CD4-positive, alpha-beta T cell treated with Interleukin-6 for 4 hours (primary cell): ENCODE results near the gene CYTH1.
A peak's percentile ranks its signal among the peaks of the same experiment; 100 is the strongest.

Source experiments
- DNase-seq: peaks from one replicate; pipeline ENCODE4 v3.0.0-alpha.2; 2020; ENCODE audit warnings: mixed read lengths

Gene CYTH1

GRCh38 chr17:78731904-78732303 is 50.2 kb downstream of the CYTH1 start:
- no peak for DNase-seq

- no peak for DNase-seq
These were observed 52.4 kb downstream of the CYTH1 start for GRCh38 chr17:78729641-78730040.

GRCh38 chr17:78728495-78728894 is 53.6 kb downstream of the CYTH1 start:
- no peak for DNase-seq

- no peak for DNase-seq
These were observed 54.4 kb downstream of the CYTH1 start for GRCh38 chr17:78727476-78728229.

GRCh38 chr17:78727057-78727456 is 55.0 kb downstream of the CYTH1 start:
- no peak for DNase-seq

- DNase-seq, result no peak
These were observed 55.6 kb downstream of the CYTH1 start for GRCh38 chr17:78726513-78726912.

- peak; percentile 37 for DNase-seq
These were observed 56.5 kb downstream of the CYTH1 start for GRCh38 chr17:78725448-78726021.

GRCh38 chr17:78724999-78725398 is 57.1 kb downstream of the CYTH1 start:
- no peak for DNase-seq

GRCh38 chr17:78724544-78724943 is 57.5 kb downstream of the CYTH1 start:
- DNase-seq, result no peak

- DNase-seq, result no peak
These were observed 58.1 kb downstream of the CYTH1 start for GRCh38 chr17:78723957-78724356.

GRCh38 chr17:78723001-78723796 is 58.9 kb downstream of the CYTH1 start:
- DNase-seq, result no peak

GRCh38 chr17:78722246-78722761 is 59.8 kb downstream of the CYTH1 start:
- peak; percentile 36 for DNase-seq

GRCh38 chr17:78719630-78720298 is 62.3 kb downstream of the CYTH1 start:
- DNase-seq, result no peak

- DNase-seq, result no peak
These were observed 63.4 kb downstream of the CYTH1 start for GRCh38 chr17:78718575-78719208.

GRCh38 chr17:78717431-78717980 is 64.6 kb downstream of the CYTH1 start:
- DNase-seq, result no peak

- DNase-seq, result peak; percentile 53
These were observed 65.2 kb downstream of the CYTH1 start for GRCh38 chr17:78716814-78717393.

- DNase-seq, result no peak
These were observed 65.8 kb downstream of the CYTH1 start for GRCh38 chr17:78716292-78716691.

GRCh38 chr17:78715876-78716275 is 66.2 kb downstream of the CYTH1 start:
- no peak for DNase-seq

- DNase-seq, result no peak
These were observed 66.9 kb downstream of the CYTH1 start for GRCh38 chr17:78715000-78715771.

- no peak for DNase-seq
These were observed 67.5 kb downstream of the CYTH1 start for GRCh38 chr17:78714534-78714933.

- DNase-seq, result no peak
These were observed 70.0 kb downstream of the CYTH1 start for GRCh38 chr17:78712043-78712442.
